GM21360 (cell line): Measurements from ENCODE around the gene NFKBIL1.
"Not testable (repeated sequence)": the region's sequence is repeated elsewhere in the genome, so short reads cannot be mapped to it uniquely, and the experiment has no call there.

Experiments
- ATAC-seq: cut with Tn5 transposase; IDR thresholded peaks from one replicate; pipeline ENCODE4 v1.9.1; 2021; ENCODE audit warnings: mild to moderate bottlenecking, moderate library complexity; ENCODE audit not compliant: unreplicated experiment

Gene NFKBIL1

DNA sequence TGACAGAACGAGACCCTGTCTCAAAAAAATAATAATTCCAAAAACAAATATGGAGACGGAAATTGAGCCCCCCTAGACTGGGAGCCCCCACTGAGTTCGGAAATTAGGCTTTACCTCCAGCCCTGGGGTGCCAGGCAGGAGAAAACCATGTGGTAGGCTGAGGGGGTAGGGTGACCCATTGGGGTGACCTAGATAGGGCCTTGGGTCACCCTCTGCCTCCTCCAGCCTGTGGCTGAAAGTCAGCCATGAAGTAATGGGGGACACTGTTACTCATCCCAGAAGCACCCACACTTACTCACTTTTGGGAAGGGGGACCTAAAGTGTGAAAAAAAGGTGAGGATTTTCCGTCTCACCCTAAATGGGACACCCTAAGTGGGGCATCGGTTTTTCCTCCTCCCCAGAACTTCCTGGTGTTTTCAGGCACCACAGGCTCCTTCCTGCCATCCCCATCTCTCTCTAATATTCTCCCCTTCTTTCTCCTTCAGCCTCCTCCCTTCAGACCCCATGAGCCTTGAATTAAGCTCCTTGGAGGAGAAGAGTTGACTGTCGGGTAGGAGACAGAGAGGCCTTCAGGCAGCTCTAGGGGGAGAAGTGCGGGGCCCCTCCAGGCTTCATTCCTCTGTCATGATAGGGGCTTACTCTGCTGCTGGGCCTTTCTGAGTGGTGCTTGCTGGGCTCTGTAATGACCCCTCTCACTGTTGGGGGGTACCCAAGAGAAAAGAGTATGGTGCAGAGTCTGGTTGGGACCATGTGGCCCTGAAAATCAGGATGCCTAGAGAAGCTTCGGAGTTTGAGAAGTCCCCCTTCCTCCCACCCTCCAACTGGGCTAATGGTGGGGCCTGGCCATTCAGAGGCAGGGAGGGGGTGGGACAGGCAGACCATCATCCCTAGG, 32.4 kb downstream of the NFKBIL1 start:
- no peak for ATAC-seq

DNA sequence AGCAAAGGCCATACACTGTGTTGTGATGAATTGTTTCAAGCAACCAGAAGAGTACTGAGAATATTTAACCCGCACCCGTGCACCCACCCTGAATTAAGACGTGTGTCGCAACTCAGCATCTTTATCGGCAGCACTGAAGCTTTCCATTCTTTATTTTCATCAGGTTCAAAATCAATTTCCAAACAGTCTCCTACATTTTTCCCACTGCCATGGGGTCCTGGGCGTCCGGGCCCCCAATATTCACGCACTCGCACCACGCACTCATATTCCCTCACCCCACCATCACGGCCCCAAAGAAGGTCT, 33.0 kb downstream of the NFKBIL1 start:
- no peak for ATAC-seq

DNA sequence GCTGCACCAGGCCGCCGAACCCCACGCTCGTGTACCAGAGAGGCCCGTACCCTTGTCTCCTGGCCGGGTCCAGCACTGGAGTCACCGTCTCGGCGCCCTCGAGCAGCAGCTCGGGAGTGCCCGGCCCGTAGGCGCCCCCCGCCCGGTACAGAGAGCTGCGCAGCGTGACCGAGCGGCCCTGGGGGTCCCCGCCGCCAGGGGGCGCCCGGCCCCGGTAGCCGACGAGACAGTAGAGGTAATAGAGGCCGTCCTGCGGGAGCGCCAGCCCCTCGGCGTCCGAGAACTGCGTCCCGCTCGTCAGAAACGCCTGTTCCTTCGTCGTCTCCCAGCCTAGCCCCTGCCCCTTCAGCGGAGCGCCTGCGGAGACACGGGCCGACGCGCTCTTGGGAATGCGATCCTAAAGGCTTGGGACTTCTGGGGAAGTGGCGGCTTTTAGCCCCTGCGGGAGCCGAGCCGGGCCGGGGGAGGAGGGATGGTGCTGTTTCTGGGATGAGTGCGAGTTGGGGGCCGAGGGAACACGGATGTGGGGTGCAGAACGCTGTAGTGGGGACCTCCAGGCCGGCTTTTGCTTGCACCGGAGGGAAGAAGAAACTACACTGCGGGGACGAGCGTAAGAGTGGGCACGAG, 33.5 kb downstream of the NFKBIL1 start:
- ATAC-seq, result peak; percentile 51

DNA sequence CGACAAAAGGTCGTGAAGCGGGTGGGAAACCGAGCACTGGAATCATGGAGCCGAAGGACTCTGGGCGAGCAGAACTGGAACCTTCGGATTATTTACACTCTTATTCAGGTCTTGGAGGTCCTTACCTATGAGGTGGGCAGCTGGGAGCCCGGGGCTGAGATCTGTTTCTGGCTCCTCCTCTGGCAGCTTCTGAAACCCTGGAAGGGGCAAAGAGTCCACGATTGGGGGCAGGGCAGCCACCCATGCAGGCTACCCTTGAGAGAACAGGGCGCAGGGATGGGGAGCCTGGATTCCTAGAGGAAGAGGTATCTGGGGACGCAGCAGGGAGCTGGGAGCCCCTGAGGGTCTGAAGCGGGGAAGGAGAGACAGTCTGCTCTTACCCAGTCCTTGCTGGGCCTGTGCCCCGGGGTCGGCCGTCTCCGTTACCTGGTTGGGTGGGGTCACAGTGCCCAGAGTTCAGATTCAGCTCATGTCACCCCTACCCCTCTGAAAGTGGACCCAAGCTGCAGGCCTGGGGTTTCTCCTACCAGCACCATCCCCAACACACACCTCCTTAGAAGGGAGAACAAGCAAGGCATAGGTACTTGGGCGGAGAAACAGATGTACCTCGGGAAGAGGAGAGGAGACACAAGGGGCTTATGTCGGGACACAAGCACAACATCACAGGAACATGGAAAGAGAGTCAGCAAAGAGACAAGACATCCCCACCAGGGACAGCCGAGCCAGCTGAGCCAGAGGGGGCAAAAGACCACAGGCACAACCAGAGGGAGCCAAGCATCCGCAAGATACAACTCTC, 34.2 kb downstream of the NFKBIL1 start:
- no peak for ATAC-seq

DNA sequence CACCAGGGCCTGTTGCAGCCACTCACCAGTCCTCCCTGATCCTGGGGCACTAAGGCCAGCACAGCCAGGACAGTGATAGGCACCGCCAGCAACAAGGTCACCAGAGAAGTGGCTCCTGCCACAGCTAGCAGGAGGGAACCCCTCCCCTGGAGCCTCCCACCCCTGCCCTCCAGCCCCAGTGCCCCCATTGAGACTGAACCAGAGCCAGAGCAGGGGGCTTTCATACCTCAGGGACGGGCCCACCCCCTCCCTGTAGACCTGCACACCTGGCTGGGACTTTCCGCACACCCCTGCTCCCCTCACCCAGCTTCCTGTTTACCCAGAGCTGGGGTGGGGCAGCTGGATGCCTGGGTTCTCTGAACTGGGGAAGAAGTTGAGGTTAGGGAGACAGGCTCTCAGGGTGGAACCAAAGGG, 34.8 kb downstream of the NFKBIL1 start, which contains the start of gene LTB:
Gene LTB (minus strand): TSS at position 195 of the 414 bp plus-strand sequence. CDS start 7 bp downstream, at position 188.
- ATAC-seq, result no peak

DNA sequence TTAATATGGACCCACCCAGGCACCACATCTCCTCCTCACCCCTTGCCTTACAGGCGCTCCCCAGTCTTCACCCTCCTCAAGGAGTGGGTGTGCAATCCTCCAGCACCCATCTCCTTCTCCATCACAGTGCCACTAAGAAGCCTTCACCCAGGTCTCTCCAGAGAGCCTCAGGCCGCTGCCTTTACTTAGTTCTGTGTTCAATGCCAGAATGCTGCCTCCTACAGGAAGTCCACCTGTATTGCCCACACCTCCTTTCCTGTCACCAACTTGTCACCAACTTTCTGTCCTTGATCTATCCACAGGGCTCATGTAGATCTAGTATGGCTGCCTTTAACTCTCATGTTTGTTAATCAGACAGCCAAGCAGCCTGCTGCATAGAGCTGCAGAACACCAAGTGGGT, 38.1 kb downstream of the NFKBIL1 start:
- no peak for ATAC-seq

DNA sequence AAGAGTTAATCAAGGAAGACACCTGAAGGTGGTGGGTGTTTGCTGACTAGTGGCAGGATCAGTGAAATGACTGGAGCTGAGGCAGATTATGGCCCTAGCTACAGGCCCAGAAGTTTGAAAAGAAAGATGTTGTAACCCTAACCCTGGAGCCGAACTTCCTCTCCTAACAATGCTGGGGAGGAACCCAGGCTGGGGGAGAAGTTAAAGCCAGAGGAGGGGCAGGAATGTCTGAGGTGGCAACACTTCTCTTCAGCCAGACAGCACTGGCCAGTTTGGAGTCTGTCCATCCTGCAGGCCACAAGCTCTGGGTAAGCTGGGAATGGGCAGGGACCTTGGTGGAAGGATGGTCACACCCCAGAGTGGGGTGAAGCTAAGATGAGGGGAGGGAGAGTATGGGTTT, 38.6 kb downstream of the NFKBIL1 start, which contains the start of gene LST1:
Gene LST1 (plus strand): TSS at position 270 of the 400 bp plus-strand sequence. CDS start 1,023 bp downstream, outside the sequence.
- no peak for ATAC-seq

DNA sequence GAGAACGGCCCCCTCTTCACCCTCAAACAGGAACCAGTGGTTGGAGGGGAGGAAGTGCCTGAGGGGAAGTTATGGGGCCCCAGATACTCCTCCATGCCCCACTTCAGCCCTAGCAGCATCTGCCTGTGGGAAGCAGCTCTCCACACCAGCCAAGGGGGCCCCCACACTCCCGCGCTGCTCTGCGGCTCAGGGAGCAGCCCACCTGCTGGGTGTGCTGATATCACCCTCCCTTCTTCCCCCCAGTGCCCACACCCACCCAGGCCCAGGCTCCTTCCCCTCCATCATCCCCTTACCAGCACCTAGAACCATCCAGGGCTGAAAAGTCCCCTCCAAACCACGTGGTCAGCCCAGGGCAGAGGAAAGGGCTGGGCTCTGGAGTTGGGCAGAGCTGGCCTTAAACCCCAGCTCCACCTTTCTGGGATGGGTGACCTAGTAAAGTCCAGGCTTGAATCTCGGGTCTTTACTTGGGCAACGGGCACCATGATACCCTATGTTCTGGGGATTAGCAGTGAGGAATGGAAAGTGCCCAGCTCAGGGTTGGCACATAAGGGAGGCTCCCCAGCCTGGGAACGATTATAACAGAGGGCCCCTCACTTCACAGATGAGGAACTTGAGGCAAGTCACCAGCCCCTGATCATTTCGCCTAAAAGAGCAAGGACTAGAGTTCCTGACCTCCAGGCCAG, 39.3 kb downstream of the NFKBIL1 start:
- ATAC-seq, result no peak

DNA sequence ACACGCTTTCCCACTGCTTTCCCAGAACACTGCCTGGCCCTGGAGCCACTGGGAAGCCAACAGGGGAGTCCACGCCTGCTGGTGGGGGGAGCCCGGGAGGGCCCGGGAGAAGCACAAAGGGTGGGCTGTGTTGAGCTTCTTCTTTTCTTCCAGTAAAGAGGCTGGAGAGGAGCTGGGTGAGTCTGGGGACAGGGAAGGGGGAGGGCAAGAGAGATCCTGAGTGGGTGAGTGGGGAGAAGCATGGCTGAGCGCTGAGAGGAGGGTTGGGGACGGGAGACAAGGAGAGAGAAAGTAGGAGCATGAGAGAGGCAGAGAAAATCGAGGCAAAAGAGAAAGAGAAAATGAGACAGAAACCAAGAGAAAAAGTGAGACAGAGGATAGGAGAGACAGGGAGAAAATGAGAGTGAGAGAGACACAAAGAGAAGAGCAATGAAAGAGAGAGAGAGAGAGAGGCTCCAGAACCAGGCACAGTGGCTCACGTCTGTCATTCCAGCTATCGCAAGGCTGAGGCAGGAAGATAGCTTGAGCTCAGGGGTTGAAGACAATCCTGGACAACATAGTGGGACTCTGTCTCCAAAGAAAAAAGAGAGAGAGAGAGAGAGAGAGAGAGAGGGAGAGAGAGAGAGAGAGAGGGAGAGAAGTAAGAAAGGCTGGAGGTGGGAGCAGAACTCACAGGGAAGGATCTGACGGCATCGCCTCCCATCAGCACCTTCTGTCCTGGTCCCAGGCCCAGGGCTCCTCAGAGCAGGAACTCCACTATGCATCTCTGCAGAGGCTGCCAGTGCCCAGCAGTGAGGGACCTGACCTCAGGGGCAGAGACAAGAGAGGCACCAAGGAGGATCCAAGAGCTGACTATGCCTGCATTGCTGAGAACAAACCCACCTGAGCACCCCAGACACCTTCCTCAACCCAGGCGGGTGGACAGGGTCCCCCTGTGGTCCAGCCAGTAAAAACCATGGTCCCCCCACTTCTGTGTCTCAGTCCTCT, 40.7 kb downstream of the NFKBIL1 start:
- no peak for ATAC-seq

DNA sequence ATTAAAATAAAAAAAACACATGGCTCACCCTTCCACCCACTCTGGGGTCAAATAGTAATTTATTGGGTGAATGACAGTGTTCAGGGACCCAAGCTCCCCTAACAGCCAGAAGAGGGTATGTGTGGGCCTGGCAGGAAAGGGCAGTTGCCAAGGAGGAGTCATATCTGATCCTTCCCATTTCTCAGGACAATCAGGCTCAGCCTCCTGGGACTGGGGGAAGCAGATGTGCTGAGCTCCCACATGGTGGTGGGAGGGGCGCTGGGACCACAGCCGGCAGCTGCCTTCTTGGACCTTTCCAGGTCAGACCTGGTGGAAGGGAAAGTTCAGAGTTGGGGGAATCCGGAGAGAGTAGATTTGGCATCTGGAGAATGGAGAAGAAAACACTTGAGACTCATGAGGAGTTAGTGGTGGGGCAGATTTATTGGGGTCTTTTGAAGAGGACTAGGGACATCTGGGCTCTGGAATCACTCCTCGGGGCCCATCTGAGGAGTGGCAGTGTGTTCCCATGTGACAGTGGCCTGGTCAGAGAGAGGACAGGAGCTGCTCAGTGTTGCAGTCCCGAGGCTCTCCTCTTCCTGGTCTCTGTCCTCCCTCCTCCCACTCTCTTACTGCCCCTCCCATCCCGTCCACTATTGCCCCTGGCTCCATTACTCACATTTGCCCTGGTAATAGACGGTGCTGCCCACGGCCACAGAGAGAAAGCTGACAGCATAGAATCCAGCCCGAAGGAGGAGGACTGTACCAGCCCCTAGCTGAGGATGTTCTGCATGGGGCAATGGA, 41.7 kb downstream of the NFKBIL1 start:
- ATAC-seq, result no peak

DNA sequence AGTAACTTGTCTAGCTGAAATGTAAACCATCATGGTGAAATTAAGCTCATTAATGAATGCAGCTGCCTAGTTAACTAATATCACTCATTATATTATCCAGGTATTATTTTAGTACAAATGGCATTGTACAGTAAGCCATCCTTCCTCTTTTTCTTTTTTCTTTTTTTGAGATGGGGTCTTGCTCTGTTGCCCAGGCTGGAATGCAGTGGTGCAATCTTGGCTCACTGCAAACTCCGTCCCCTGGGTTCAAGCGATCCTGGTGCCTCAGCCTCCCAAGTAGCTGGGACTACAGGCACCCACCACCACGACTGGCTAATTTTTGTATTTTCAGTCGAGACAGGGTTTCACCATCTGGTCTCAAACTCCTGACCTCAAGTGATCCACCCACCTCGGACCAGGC, 43.3 kb downstream of the NFKBIL1 start:
- not testable (repeated sequence) for ATAC-seq

DNA sequence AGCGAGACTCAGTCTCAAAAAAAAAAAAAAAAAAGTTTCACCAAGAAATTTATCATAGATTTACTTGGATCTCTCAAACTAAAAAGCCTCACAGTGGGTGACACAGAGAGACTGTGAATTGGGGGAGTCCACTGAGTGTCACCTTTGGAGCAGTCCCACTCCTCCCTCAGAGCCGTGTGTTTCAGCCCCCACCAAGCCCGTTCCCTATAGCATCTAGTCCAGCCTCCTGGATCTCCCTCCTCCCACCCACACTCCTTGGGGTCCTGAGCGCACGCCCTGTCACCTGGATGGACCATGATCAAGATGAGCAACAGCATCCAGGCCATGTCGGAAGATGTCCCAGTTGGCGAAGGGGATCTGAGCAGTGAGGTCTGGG, 45.0 kb downstream of the NFKBIL1 start:
- ATAC-seq, result no peak

DNA sequence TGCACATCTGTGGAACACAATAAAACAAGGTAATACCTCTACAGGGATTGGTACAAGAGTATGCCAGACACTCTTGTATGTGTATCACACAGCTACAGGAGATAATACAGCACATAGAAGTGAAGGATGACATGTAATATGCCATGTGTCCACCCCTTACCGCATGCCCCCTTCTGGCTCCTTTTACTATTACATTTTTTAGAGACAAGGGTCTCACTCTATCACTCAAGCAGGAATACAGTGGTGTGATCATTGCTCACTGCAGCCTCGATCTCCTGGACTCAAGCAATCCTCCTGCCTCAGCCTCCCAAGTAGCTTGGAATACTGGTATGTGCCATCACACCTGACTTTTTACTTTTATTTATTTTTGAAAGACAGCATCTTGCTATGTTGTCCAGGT, 49.6 kb downstream of the NFKBIL1 start:
- ATAC-seq, result no peak

DNA sequence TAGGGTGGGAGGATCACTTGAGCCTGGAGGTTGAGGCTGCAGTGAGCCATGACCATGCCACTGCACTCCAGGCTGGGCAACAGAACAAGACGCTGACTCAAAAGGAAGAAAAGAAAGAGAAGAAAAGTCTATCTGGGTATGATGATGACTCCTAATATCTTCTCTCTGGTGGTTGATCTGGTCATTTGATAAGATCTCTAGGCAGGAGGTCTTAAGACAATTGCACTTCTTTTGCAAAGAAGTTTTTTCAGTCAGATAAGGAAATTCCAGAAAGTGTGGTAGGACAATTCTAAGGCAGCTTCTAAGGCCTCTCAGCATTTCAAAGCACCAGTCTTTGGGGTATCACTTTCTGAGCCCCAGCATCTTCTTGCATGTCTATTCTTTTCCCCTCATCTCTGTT, 59.9 kb downstream of the NFKBIL1 start:
- no peak for ATAC-seq
